Choroid plexus epithelial cell (primary cell): ENCODE data around the gene PTGES3.
"Not testable (repeated sequence)": the region's sequence is repeated elsewhere in the genome, so short reads cannot be mapped to it uniquely, and the experiment has no call there.

Experiments
- DNase-seq: peaks from one replicate; pipeline ENCODE4 v3.0.0-alpha.2; 2010; ENCODE audit warnings: low read depth
- H3K4me3 ChIP-seq: 2 replicates; pipeline ENCODE4 v1.5.1; 2011; ENCODE audit warnings: low read depth, mild to moderate bottlenecking, control low read depth, low read length, moderate library complexity
- TF ChIP-seq, protein P1 (sequence below): conservative IDR thresholded peaks from 2 replicates; pipeline ENCODE4 v1.5.1; 2011; ENCODE audit warnings: low read depth, mild to moderate bottlenecking, control low read depth, inconsistent platforms, low read length, moderate library complexity

PTGES3 gene

DNA sequence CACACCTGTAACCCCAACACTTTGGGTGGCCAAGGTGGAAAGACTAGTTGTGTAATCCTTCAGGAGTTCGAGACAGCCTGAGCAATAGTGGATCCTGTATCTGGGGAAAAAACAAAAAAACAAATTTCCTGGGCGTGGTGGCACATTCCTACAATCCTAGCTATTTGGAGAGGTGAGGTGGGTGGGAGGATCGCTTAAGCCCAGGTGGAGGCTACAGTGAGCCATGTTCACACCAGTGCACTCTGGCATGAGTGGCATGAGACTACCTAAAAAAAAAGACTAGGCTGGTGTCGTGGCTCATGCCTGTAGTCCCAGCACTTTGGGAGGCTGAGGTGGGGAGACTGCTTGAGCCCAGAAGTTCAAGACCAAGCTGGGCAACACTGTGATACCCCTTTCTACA, 17.2 kb downstream of the PTGES3 start:
- TF ChIP-seq, protein P1, sequence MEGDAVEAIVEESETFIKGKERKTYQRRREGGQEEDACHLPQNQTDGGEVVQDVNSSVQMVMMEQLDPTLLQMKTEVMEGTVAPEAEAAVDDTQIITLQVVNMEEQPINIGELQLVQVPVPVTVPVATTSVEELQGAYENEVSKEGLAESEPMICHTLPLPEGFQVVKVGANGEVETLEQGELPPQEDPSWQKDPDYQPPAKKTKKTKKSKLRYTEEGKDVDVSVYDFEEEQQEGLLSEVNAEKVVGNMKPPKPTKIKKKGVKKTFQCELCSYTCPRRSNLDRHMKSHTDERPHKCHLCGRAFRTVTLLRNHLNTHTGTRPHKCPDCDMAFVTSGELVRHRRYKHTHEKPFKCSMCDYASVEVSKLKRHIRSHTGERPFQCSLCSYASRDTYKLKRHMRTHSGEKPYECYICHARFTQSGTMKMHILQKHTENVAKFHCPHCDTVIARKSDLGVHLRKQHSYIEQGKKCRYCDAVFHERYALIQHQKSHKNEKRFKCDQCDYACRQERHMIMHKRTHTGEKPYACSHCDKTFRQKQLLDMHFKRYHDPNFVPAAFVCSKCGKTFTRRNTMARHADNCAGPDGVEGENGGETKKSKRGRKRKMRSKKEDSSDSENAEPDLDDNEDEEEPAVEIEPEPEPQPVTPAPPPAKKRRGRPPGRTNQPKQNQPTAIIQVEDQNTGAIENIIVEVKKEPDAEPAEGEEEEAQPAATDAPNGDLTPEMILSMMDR = no peak
- DNase-seq = no peak
- H3K4me3 ChIP-seq = no peak overlapping the region

DNA sequence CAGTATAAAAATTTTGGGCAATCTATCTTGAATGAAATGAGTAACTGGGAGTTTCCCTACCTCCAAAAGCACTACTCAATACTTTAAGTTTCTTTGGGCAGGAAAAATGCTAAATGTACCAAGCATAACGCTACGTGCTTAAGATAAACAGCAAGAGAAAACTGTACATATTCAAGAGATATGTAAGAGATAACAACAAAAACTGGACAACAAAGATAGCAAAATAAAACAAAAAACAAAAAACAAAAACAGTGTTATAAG, 20.0 kb downstream of the PTGES3 start:
- H3K4me3 ChIP-seq = no peak overlapping the region
- DNase-seq = no peak
- TF ChIP-seq, protein P1 = no peak

DNA sequence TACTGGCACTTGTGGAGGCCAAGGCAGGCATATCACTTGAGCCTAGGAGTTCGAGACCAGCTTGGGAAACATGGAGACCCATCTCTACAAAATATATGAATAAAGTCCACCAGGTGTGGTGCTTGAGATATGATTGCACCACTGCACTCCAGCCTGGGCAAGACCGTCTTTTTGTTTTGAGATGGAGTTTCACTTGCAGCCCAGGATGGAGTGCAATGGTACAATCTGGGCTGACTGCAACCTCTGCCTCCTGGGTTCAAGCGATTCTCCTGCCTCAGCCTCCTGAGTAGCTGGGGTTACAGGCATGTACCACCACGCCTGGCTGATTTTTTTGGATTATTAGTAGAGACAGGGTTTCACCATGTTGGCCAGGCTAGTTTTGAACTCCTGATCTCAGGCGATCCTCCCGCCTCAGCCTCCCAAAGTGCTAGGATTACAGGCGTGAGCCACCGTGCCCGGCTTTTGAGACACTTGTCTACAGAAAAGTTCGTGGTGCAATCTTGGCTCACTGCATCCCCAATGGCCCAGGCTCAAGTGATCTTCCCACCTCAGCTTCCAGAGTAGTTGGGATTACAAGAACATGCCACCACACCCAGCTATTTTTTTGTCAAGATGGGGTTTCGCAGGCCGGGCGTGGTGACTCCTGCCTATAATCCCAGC, 26.0 kb downstream of the PTGES3 start:
- no peak for DNase-seq

DNA sequence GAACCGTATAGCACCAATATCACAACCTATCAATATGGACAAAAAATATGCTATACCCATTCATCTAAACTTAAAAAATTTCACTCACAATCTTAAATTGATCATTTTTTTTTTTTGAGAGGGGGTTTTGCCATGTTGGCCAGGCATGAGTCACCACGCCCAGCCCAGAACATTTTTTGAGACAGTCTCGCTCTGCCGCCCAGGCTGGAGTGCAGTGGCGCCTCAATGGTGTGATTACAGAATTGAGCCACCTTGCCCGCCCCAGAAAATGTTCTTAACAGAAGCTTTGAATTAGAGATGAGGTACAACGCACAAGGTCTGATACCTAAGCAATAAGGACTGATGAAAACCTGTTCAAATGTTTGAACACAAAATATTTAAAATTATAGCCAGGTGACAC, 26.5 kb downstream of the PTGES3 start:
- TF ChIP-seq, protein P1 = no peak
- no peak for DNase-seq
- H3K4me3 ChIP-seq = no peak overlapping the region

More for the DNA sequence above, 26.0 kb downstream of the PTGES3 start:
- TF ChIP-seq, protein P1 = no peak
- H3K4me3 ChIP-seq = no peak overlapping the region

DNA sequence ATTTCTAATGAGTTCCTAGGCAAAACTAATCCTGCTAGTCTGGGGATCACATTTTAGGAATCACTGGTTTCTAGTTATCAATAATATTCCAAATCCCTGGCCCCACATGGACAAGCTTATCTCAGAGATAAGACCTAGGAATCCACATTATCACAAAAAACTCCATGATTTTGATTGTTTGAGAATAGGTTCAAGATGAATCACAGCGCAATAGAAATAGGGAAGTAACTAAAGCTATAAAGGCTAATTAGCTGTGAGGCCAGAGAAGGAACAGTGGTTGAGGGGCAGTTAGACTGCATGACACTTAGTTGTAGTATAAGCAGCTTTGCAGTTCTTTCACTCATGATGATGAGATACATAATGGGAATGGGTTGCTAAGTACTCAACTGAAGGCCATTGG, 29.2 kb downstream of the PTGES3 start:
- no peak overlapping the region for H3K4me3 ChIP-seq
- no peak for DNase-seq
- TF ChIP-seq, protein P1 = no peak

DNA sequence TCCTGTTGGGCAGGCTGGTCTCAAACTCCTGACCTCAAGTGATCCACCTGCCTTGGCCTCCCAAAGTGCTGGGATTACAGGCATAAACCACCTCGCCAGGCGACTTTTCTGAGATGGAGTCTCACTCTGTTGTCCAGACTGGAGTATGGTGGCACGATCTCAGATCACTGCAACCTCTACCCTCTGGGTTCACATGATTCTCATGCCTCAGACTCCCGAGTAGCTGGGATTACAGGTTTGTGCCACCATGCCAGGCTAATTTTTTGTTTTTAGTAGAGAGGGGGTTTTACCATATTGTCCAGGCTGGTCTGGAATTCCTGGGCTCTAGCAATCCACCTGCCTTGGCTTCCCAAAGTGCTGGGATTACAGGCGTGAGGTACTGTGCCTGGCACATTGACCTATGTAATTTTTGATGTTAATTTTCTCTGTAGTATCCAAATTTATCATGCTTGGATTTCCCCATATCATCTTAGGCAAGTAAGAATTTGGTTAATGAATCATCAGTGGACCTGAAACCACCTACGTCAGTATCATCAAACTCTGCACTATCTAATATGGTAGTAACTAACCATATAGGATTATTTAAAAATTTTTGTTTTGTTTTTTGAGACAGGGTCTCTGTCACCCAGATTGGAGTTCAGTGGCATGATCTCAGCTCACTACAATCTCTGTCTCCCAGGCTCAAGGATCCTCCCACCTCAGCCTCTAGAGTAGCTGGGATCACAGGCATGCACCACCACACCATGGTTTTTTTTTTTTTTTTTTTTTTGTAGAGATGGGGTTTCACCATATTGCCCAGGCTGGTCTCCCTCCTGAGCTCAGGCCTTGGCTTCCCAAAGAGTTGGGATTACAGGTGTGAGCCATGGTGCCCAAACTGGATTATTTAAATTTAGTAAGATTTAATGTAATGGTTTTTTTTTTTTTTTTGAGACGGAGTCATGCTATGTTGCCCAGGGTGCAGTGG, 30.4 kb downstream of the PTGES3 start:
- no peak for DNase-seq
- H3K4me3 ChIP-seq = no peak overlapping the region
- TF ChIP-seq, protein P1 = no peak

DNA sequence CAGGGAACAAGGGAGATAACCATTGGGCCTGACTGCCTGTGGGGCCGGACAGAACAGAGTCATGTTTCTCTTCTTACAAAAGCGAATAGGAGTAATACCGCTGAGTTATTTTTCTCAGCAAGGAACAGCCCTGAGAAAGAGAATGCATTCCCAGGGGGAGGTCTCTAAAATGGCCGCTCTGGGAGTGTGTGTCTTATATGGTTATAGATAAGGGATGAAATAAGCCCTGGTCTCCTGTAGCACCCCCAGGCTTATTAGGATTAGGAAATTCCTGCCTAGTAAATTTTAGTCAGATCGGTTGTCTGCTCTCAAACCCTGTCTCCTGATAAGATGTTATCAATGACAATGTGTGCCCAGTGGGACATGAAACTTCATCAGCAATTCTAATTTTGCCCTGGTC, 34.3 kb downstream of the PTGES3 start:
- not testable (repeated sequence) for H3K4me3 ChIP-seq, DNase-seq

DNA sequence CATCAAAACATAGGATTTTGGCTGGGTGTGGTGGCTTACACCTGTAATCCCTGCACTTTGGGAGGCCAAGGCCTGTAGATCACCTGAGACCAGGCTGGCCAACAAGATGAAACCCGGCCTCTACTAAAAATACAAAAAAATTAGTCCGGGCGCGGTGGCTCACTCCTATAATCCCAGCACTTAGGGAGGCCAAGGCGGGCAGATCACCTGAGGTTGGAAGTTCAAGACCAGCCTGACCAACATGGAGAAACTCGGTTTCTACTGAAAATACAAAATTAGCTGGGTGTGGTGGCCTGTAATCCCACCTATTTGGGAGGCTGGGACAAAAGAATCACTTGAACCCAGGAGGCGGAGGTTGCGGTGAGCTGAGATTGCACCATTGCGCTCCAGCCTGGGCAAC, 40.1 kb downstream of the PTGES3 start:
- DNase-seq = not testable (repeated sequence)

More for the DNA sequence above, 40.1 kb downstream of the PTGES3 start:
- not testable (repeated sequence) for H3K4me3 ChIP-seq
